KMS-11 (cell line): ENCODE data around the gene HIF1AN.
"Not testable (repeated sequence)": the region's sequence is repeated elsewhere in the genome, so short reads cannot be mapped to it uniquely, and the experiment has no call there.

Experiments used
- H2AFZ ChIP-seq: fragments of 200-600 bp; sonication (generic); 2 replicates; pipeline ENCODE4 v1.6.1; 2016; ENCODE audit warnings: antibody characterized with exemption, mixed run types, low read depth
- H3K27ac ChIP-seq: fragments of 200-600 bp; sonication (generic); 2 replicates; pipeline ENCODE4 v1.6.1; 2016; ENCODE audit warnings: mild to moderate bottlenecking, mixed run types
- H3K27me3 ChIP-seq: fragments of 200-600 bp; sonication (generic); 2 replicates; pipeline ENCODE4 v1.6.1; 2017; ENCODE audit warnings: mild to moderate bottlenecking, low read depth, mixed run types, moderate library complexity; ENCODE audit not compliant: insufficient read depth
- H3K36me3 ChIP-seq: fragments of 200-600 bp; sonication (generic); 2 replicates; pipeline ENCODE4 v1.6.1; 2017; ENCODE audit warnings: mild to moderate bottlenecking, mixed run types; ENCODE audit not compliant: insufficient read depth
- H3K4me1 ChIP-seq: fragments of 200-600 bp; sonication (generic); 2 replicates; pipeline ENCODE4 v1.6.1; 2016; ENCODE audit warnings: mild to moderate bottlenecking, low read depth, mixed run types; ENCODE audit not compliant: poor library complexity, severe bottlenecking
- H3K4me2 ChIP-seq: fragments of 200-600 bp; sonication (generic); 2 replicates; pipeline ENCODE4 v1.7.0; 2016; ENCODE audit warnings: mild to moderate bottlenecking, mixed run types
- H3K4me3 ChIP-seq: fragments of 200-600 bp; sonication (generic); IDR thresholded peaks from 2 replicates; pipeline ENCODE4 v1.6.1; 2017; ENCODE audit warnings: low read depth, low read length, mixed read lengths; ENCODE audit not compliant: insufficient read depth
- H3K79me2 ChIP-seq: fragments of 200-600 bp; sonication (generic); 2 replicates; pipeline ENCODE4 v1.6.1; 2016; ENCODE audit warnings: low read depth, mixed run types; ENCODE audit not compliant: insufficient read depth
- H3K9ac ChIP-seq: fragments of 200-600 bp; sonication (generic); 2 replicates; pipeline ENCODE4 v1.6.1; 2016; ENCODE audit warnings: mild to moderate bottlenecking, mixed run types
- H4K20me1 ChIP-seq: fragments of 200-600 bp; sonication (generic); 2 replicates; pipeline ENCODE4 v1.6.1; 2016; ENCODE audit warnings: mild to moderate bottlenecking, mixed run types; ENCODE audit not compliant: insufficient read depth
- TF ChIP-seq, protein P1 (sequence below): fragments of 200-600 bp; sonication (generic); conservative IDR thresholded peaks from 2 replicates; pipeline ENCODE4 v1.6.1; 2017; ENCODE audit warnings: low read depth, mild to moderate bottlenecking, antibody characterized with exemption, low read length, moderate library complexity, mixed read lengths

HIF1AN gene

DNA sequence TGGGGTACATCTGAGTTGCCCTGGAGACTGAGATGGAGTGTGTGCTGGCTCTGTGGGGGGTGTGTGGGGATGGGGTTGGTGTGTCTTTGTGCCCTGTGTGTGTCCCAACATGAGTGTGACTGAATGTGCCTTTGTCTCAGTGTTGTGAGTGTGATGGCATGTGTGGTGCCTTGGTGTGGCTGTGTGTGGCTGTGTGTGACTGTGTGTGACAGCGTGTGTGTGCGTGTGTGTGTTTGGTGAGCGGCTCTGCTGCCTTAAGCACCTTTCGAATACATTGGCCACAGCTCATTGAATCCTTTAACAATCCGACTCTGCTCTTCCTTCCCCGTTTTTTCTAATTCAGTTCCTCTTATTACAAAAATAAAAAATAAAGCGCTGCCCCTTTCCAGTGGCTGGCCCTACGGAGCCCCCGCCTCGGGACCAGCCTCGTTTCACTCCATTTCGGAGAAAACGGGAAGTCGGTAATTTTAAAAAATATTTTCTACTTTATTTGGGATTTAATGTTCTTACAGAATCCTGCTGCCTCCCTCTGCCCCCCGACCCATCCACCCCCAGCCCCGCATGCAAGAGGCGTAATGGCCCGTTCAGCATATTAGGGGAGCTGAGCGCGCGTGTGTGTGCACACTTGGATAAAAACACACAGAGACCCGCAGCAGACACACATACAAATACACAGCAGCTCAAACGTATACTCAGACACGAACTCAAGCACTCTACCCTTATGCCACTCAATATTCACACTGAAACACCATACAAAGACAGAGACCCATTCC, 35.5 kb downstream of the HIF1AN start:
- Histone ChIP-seq H3K36me3 (no peaks in the 10 kb centered on the region), H3K4me1 (no peaks in the 10 kb centered on the region), H2AFZ (no peak overlapping the region), H3K4me2 (no peak overlapping the region), H4K20me1 (no peaks in the 10 kb centered on the region), H3K27ac (no peak overlapping the region), H3K27me3 (peaks cover 8% of the 10 kb centered on the region), H3K9ac (no peak overlapping the region), H3K4me3 (no peak overlapping the region), H3K79me2 (no peaks in the 10 kb centered on the region)
- TF ChIP-seq, protein P1, sequence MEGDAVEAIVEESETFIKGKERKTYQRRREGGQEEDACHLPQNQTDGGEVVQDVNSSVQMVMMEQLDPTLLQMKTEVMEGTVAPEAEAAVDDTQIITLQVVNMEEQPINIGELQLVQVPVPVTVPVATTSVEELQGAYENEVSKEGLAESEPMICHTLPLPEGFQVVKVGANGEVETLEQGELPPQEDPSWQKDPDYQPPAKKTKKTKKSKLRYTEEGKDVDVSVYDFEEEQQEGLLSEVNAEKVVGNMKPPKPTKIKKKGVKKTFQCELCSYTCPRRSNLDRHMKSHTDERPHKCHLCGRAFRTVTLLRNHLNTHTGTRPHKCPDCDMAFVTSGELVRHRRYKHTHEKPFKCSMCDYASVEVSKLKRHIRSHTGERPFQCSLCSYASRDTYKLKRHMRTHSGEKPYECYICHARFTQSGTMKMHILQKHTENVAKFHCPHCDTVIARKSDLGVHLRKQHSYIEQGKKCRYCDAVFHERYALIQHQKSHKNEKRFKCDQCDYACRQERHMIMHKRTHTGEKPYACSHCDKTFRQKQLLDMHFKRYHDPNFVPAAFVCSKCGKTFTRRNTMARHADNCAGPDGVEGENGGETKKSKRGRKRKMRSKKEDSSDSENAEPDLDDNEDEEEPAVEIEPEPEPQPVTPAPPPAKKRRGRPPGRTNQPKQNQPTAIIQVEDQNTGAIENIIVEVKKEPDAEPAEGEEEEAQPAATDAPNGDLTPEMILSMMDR, result no peak

DNA sequence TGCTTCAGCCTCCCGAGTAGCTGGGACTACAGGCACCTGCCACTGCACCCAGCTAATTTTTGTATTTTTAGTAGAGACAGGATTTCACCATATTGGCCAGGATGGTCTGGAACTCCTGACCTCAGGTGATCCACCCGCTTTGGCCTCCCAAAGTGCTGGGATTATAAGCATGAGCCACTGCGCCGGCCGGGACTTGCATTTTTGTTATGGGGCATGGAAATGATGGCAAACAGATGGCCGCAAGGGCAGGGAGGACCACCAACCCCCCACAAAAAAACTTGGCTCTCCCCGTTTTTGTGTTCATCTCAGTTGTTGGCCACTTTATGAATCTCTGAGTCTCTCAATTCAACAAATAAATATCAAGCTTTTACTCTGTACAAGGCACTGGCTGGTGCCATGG, 39.4 kb downstream of the HIF1AN start:
- H3K27me3 ChIP-seq, result not testable (repeated sequence)

DNA sequence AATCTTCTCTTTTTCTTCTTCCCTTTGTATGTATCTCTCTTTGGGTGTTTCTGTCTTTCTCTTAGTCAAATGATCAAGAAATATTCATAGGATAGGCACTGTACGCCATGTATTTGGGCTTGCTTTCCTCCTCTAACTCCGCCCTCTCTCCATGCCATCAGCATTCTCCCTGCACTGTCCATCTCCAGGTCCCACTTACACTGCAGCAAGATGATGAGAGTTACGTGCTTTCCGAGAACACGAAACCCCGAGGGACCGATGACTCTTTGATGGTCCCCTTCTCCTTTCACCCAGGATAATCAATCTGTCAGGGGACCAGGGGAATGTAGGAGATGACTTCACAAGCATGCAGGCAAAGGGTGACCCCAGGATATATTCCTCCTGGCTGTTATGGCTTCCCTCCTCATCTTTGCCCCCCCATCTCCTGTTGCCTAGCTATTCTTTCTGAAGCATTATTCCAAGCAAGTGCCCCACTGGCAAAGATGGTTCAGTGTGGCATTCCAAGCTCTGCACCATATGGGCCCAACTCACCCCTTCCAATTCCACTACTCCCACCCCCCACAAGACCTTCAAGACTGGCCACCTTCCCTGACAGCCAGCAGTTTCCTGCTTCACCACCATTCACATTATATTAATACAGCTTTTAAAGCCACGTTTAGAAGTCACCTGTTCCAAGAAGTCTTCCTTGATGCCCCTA, 40.0 kb downstream of the HIF1AN start:
- TF ChIP-seq, protein P1, result no peak
- Histone ChIP-seq H3K4me2 (no peak overlapping the region), H3K27me3 (no peaks in the 10 kb centered on the region), H3K4me3 (no peak overlapping the region), H3K36me3 (no peaks in the 10 kb centered on the region), H4K20me1 (no peaks in the 10 kb centered on the region), H3K4me1 (no peaks in the 10 kb centered on the region), H3K9ac (no peak overlapping the region), H3K79me2 (no peaks in the 10 kb centered on the region), H3K27ac (no peak overlapping the region), H2AFZ (no peak overlapping the region)

More for the DNA sequence above, 39.4 kb downstream of the HIF1AN start:
- H3K36me3 ChIP-seq, H4K20me1 ChIP-seq, H2AFZ ChIP-seq, H3K79me2 ChIP-seq, H3K4me2 ChIP-seq, H3K4me1 ChIP-seq, H3K9ac ChIP-seq, H3K4me3 ChIP-seq, H3K27ac ChIP-seq: not testable (repeated sequence)

DNA sequence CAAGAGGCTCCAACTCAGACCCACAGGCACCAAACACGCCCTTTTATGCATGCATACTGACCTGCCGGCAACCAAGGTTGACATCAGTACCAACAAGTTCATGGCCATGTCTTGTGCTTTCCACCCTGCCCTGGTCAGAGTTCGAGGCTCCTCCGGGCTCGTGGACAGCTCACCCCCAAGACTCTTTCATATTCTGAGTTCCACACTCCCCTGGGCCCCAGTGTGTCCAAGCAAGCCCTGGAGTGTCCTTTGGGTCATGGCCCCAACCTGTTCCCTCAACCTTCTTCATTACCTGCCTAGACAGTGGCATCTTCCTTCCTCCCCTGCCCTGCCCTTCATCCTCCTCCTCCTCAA, 40.5 kb downstream of the HIF1AN start:
- no peaks in the 10 kb centered on the region for H3K27me3 ChIP-seq

More for the DNA sequence above, 40.5 kb downstream of the HIF1AN start:
- no peaks in the 10 kb centered on the region for H4K20me1 ChIP-seq
- H2AFZ ChIP-seq, result no peak overlapping the region
- H3K27ac ChIP-seq, result no peak overlapping the region
- H3K79me2 ChIP-seq, result no peaks in the 10 kb centered on the region
- H3K9ac ChIP-seq, result no peak overlapping the region
- TF ChIP-seq, protein P1, result no peak
- no peak overlapping the region for H3K4me2 ChIP-seq
- H3K4me3 ChIP-seq, result no peak overlapping the region
- no peaks in the 10 kb centered on the region for H3K4me1 ChIP-seq
- no peaks in the 10 kb centered on the region for H3K36me3 ChIP-seq
